ENCODE measurements around the gene SCD5. TPM values are rescaled to one million over a fixed set of nuclear protein-coding genes. Genes with fewer than 3 reads are reported as not detected.
"Not testable (repeated sequence)": the region's sequence is repeated elsewhere in the genome, so short reads cannot be mapped to it uniquely, and the experiment has no call there.

Gene SCD5
- total and polyA plus RNA-seq, 2 experiments from 2014 or later, result 0.79 to 1.6 TPM

GRCh38 chr4:82833696-82834313 is 35.2 kb upstream of the SCD5 start (continued):
- TF ChIP-seq ZNF462 (CRISPR knock-in tag; IDR thresholded peaks at IDR 0.05) (no peak), REST (IDR thresholded peaks at IDR 0.05; ENCODE audit: unreplicated experiment) (no peak)

- not testable (repeated sequence) for DNase-seq (ENCODE audit: low spot score); H3K9me3 Mint-ChIP-seq; H3K79me2 ChIP-seq (replicated peaks; ENCODE audit: insufficient read depth); H3K27me3 Mint-ChIP-seq (ENCODE audit: insufficient read depth, low read depth, poor library complexity); H4K20me1 ChIP-seq (replicated peaks; ENCODE audit: insufficient read depth); H3K27ac ChIP-seq (ENCODE audit: low read depth); H3F3A ChIP-seq (replicated peaks; ENCODE audit: low read depth); H2AFZ ChIP-seq; H3K27ac Mint-ChIP-seq; H3K4me1 Mint-ChIP-seq; H3K27me3 ChIP-seq (ENCODE audit: insufficient read depth); ATAC-seq; H3K4me3 Mint-ChIP-seq; H3K4me3 ChIP-seq; H3K4me2 ChIP-seq; H3K4me1 ChIP-seq (ENCODE audit: insufficient read depth); H3K9me2 ChIP-seq (ENCODE audit: insufficient read depth)
- H3K36me3 Mint-ChIP-seq (ENCODE audit: low read depth), result peaks cover 28% of the 10 kb centered on the region; the same call in 2 of the 3 replicates
- peaks cover 22% of the 10 kb centered on the region for H3K36me3 ChIP-seq (ENCODE audit: insufficient read depth)
Observed at GRCh38 chr4:82833060-82833459, 34.5 kb upstream of the SCD5 start.

Data from GM23338 (cell line).